Ascending aorta (tissue), 2 donors: ENCODE data around the gene MCOLN3. TPM values are rescaled to one million over a fixed set of nuclear protein-coding genes. Genes with fewer than 3 reads are reported as not detected.

Experiments
- DNase-seq, 2 donors: peaks; one replicate each; pipeline ENCODE4 v3.0.0-alpha.2; 2019; ENCODE audit warnings: low spot score in 2 of 2
- H3K27ac ChIP-seq, 2 donors: fragments of 200-600 bp; sonication (generic); one replicate each; pipeline ENCODE4 v1.5.1; 2016 to 2017; ENCODE audit warnings: mild to moderate bottlenecking in 1 of 2
- H3K27me3 ChIP-seq: fragments of 200-600 bp; sonication (generic); one replicate; pipeline ENCODE4 v1.5.1; 2017
- H3K36me3 ChIP-seq, 2 donors: fragments of 200-600 bp; sonication (generic); one replicate each; pipeline ENCODE4 v1.5.1; 2016
- H3K4me1 ChIP-seq, 2 donors: fragments of 200-600 bp; sonication (generic); one replicate each; pipeline ENCODE4 v1.5.1; 2016 to 2017; ENCODE audit warnings: mild to moderate bottlenecking in 1 of 2
- H3K4me3 ChIP-seq, 2 donors: fragments of 200-600 bp; sonication (generic); one replicate each; pipeline ENCODE4 v1.5.1; 2016 to 2017; ENCODE audit warnings: mild to moderate bottlenecking in 1 of 2
- H3K9me3 ChIP-seq, 2 donors: fragments of 200-600 bp; sonication (generic); one replicate each; pipeline ENCODE4 v1.5.1; 2016
- CTCF ChIP-seq, 3 experiments: fragments of 200-600 bp in 2 of 3; fragments of 450-650 bp in 1 of 3; sonication (generic) in 2 of 3; IDR thresholded peaks; one replicate each; pipeline ENCODE4 v1.5.1; 2016 to 2019; ENCODE audit warnings: antibody characterized with exemption in 3 of 3, mild to moderate bottlenecking in 1 of 3, moderate library complexity in 1 of 3
- intact Hi-C: fragments of 100-400 bp; cut with DNase I; formaldehyde crosslinking; loops from one replicate; pipeline ENCODE4 v1.15.1; 2023
- total RNA-seq: library from RNA; depleted of rRNA; stranded (reverse); fragments of >200 nt; gene quantifications from one replicate; pipeline ENCODE4 v1.1.0, GENCODE V29; 2016

Gene MCOLN3
- total RNA-seq, 1 donor from 2014 or later: 0.32 TPM

- H3K4me1 ChIP-seq: no peaks in the 10 kb centered on the region
- H3K4me3 ChIP-seq: no peak overlapping the region
- no peaks in the 10 kb centered on the region for H3K27me3 ChIP-seq
- no peak overlapping the region for H3K27ac ChIP-seq
- intact Hi-C loops: no loop called here
- DNase-seq: no peak
- no peaks in the 10 kb centered on the region for H3K36me3 ChIP-seq
- no peaks in the 10 kb centered on the region for H3K9me3 ChIP-seq
- no peak for TF ChIP-seq CTCF (IDR thresholded peaks at IDR 0.05)
These were observed 22.7 kb upstream of the MCOLN3 start for GRCh38 chr1:85070972-85071492.

GRCh38 chr1:85068846-85069245 is 20.5 kb upstream of the MCOLN3 start:
- intact Hi-C loops: no loop called here
- no peaks in the 10 kb centered on the region for H3K9me3 ChIP-seq
- DNase-seq: no peak

GRCh38 chr1:85065550-85065949 is 17.2 kb upstream of the MCOLN3 start:
- no peaks in the 10 kb centered on the region for H3K9me3 ChIP-seq
- H3K4me1 ChIP-seq: peaks cover 0 to 3% of the 10 kb centered on the region in 2 donors
- H3K36me3 ChIP-seq: no peaks in the 10 kb centered on the region
- no peaks in the 10 kb centered on the region for H3K27me3 ChIP-seq
- no peak for DNase-seq
- H3K4me3 ChIP-seq: no peak overlapping the region
- intact Hi-C loops: no loop called here
- TF ChIP-seq CTCF (IDR thresholded peaks at IDR 0.05): no peak
- no peak overlapping the region for H3K27ac ChIP-seq

More at GRCh38 chr1:85068846-85069245, 20.5 kb upstream of the MCOLN3 start:
- Histone ChIP-seq H3K27me3 (no peaks in the 10 kb centered on the region), H3K27ac (no peak overlapping the region), H3K4me3 (no peak overlapping the region), H3K36me3 (no peaks in the 10 kb centered on the region), H3K4me1 (no peaks in the 10 kb centered on the region)
- no peak for TF ChIP-seq CTCF (IDR thresholded peaks at IDR 0.05)

GRCh38 chr1:85062425-85063026 is 14.2 kb upstream of the MCOLN3 start:
- TF ChIP-seq CTCF (IDR thresholded peaks at IDR 0.05): no peak
- no peak for DNase-seq

GRCh38 chr1:85061711-85062424 is 13.6 kb upstream of the MCOLN3 start:
- H3K9me3 ChIP-seq: no peaks in the 10 kb centered on the region
- no peaks in the 10 kb centered on the region for H3K27me3 ChIP-seq
- peak overlapping the region in 1 of 2 donors; percentile 44 for H3K27ac ChIP-seq
- H3K4me3 ChIP-seq: peak overlapping the region; percentile 28 to 66
- no peak for TF ChIP-seq CTCF (IDR thresholded peaks at IDR 0.05)
- no peaks in the 10 kb centered on the region for H3K36me3 ChIP-seq
- DNase-seq: peak; percentile 57 to 96
- H3K4me1 ChIP-seq: peaks cover 0 to 3% of the 10 kb centered on the region in 2 donors
- intact Hi-C loops: loop anchor here (2.0 kb wide), 1 partner anchor 139 kb away; the partner anchor contains the start of gene SYDE2

More at GRCh38 chr1:85062425-85063026, 14.2 kb upstream of the MCOLN3 start:
- Histone ChIP-seq H3K9me3 (no peaks in the 10 kb centered on the region), H3K4me3 (peak overlapping the region; percentile 28 to 66), H3K27ac (no peak overlapping the region), H3K36me3 (no peaks in the 10 kb centered on the region), H3K27me3 (no peaks in the 10 kb centered on the region), H3K4me1 (peaks cover 0 to 3% of the 10 kb centered on the region in 2 donors)
- intact Hi-C loops: loop anchor here (2.0 kb wide), 1 partner anchor 138 kb away; the partner anchor contains the start of gene SYDE2
